ENCODE measurements around the gene TMEM87B. TPM values are rescaled to one million over a fixed set of nuclear protein-coding genes. Genes with fewer than 3 reads are reported as not detected.

The TMEM87B gene
- total RNA-seq, 1 experiment from 2014 or later = 14.8 TPM

- TF ChIP-seq EZH2phosphoT487 (IDR thresholded peaks at IDR 0.05; ENCODE audit: borderline replicate concordance) (no peak), YY1 (IDR thresholded peaks at IDR 0.05; ENCODE audit: extremely low read depth, insufficient replicate concordance, low read depth, low read length) (no peak), ATF3 (IDR thresholded peaks at IDR 0.05) (no peak), JUND (IDR thresholded peaks at IDR 0.05) (no peak), ELF1 (IDR thresholded peaks at IDR 0.05; ENCODE audit: borderline replicate concordance, low read depth) (no peak), TCF7L2 (IDR thresholded peaks at IDR 0.05; ENCODE audit: borderline replicate concordance, extremely low read depth, insufficient read depth, insufficient read length) (no peak), MAX (IDR thresholded peaks at IDR 0.05) (no peak), SP1 (IDR thresholded peaks at IDR 0.05; ENCODE audit: low read depth) (no peak), ZNF274 (IDR thresholded peaks at IDR 0.05; ENCODE audit: low read depth, low read length) (no peak), ZBTB33 (IDR thresholded peaks at IDR 0.05; ENCODE audit: extremely low read depth, insufficient replicate concordance, low read length) (no peak), POLR2AphosphoS5 (IDR thresholded peaks at IDR 0.05; ENCODE audit: low read depth, low read length) (no peak), REST (IDR thresholded peaks at IDR 0.05; ENCODE audit: low read depth) (no peak), SRF (IDR thresholded peaks at IDR 0.05; ENCODE audit: low read depth) (no peak), CEBPB (IDR thresholded peaks at IDR 0.05; ENCODE audit: low read depth) (no peak), ZFX (IDR thresholded peaks at IDR 0.05) (no peak), CTCF (IDR thresholded peaks at IDR 0.05 in 2 of 3, conservative IDR thresholded peaks at IDR 0.05 in 1 of 3; ENCODE audit: borderline replicate concordance in 1 of 3, insufficient read depth in 1 of 3, low read depth in 2 of 3, low read length in 2 of 3) (no peak), EGR1 (IDR thresholded peaks at IDR 0.05; ENCODE audit: low read depth) (no peak), RAD21 (IDR thresholded peaks at IDR 0.05; ENCODE audit: low read depth) (no peak), CBX3 (IDR thresholded peaks at IDR 0.05; ENCODE audit: low read depth) (no peak)
- intact Hi-C loops (cut with micrococcal nuclease) = loop anchor here (5.0 kb wide), 1 partner anchor 443 kb away; no protein-coding TSS in a partner anchor
- Histone ChIP-seq H3K9me2 (ENCODE audit: insufficient read depth) (no peaks in the 10 kb centered on the region), H3K9me3 (ENCODE audit: control insufficient read depth in 1 of 2, insufficient read depth in 1 of 2, low read depth in 1 of 2, low read length in 2 of 2) (no peaks in the 10 kb centered on the region), H3K27ac (ENCODE audit: low read depth, low read length) (no peak overlapping the region), H4K20me1 (ENCODE audit: insufficient read depth) (no peaks in the 10 kb centered on the region), H3K27me3 (ENCODE audit: insufficient read depth, low read length) (no peaks in the 10 kb centered on the region), H3K79me2 (ENCODE audit: insufficient read depth, low read length) (no peaks in the 10 kb centered on the region), H3K4me2 (ENCODE audit: low read length) (no peak overlapping the region), H2AFZ (ENCODE audit: low read depth, low read length, poor library complexity, severe bottlenecking) (no peak overlapping the region), H3K36me3 (ENCODE audit: control insufficient read depth in 1 of 2, insufficient read depth in 2 of 2, low read length in 2 of 2) (no peaks in the 10 kb centered on the region), H3K4me3 (replicated peaks in 1 of 2; ENCODE audit: low read depth in 1 of 2, low read length in 2 of 2) (no peak overlapping the region), H3K4me1 (ENCODE audit: control insufficient read depth in 1 of 2, insufficient read depth in 2 of 2, low read length in 2 of 2) (no peaks in the 10 kb centered on the region), H3K9ac (ENCODE audit: low read length) (no peak overlapping the region)
- no peak for ATAC-seq
- POLR2A ChIA-PET = no interaction called here
- no peak for DNase-seq (ENCODE audit: low read depth, low spot score)
- RAD21 ChIA-PET (ENCODE audit: low non-redundant PET in 1 of 2, low total read pairs in 2 of 2, uncharacterized antibody in 2 of 2, unreplicated experiment in 2 of 2) = no interaction called here
- no TSS peak for BruUV-seq (replicated peaks)
- CTCF ChIA-PET = interaction anchor here (1.4 kb wide), 1 partner anchor 12 kb away, joined by 3 read pairs; no protein-coding TSS in a partner anchor
These were observed 79.1 kb downstream of the TMEM87B start for GRCh38 chr2:112134120-112134519.

Measured in HCT116 (cell line).